ENCODE data around the gene ZFPM1. TPM values are rescaled to one million over a fixed set of nuclear protein-coding genes. Genes with fewer than 3 reads are reported as not detected.
"Not testable (repeated sequence)": the region's sequence is repeated elsewhere in the genome, so short reads cannot be mapped to it uniquely, and the experiment has no call there.

ZFPM1 gene
- total and polyA plus RNA-seq, 4 donors: 0.88 to 8.8 (median 3.0) TPM

- intact Hi-C loops (cut with DNase I); H3K9me3 ChIP-seq (ENCODE audit: control insufficient read depth, low read length); H3K27me3 ChIP-seq (ENCODE audit: control insufficient read depth in 1 of 2, insufficient read depth in 2 of 2, low read length in 1 of 2); DNase-seq; H3K4me1 ChIP-seq (ENCODE audit: control insufficient read depth in 1 of 2, insufficient read depth in 2 of 2, low read length in 2 of 2); H3K27ac ChIP-seq (ENCODE audit: low read depth in 1 of 2, low read length in 2 of 2); H3K36me3 ChIP-seq (ENCODE audit: control insufficient read depth in 1 of 2, insufficient read depth in 2 of 2, low read length in 1 of 2); H3K4me3 ChIP-seq (ENCODE audit: low read length in 2 of 2); ATAC-seq (ENCODE audit: low FRiP score): not testable (repeated sequence)
- 83 to 90% methylated on average over 7 of the region's 13 CpGs for WGBS, 2 donors
These were observed 17.3 kb downstream of the ZFPM1 start for GRCh38 chr16:88470396-88470680.

GRCh38 chr16:88470696-88471095, 17.6 kb downstream of the ZFPM1 start:
- DNase-seq; H3K27ac ChIP-seq (ENCODE audit: low read depth in 1 of 2, low read length in 2 of 2); H3K9me3 ChIP-seq (ENCODE audit: control insufficient read depth, low read length); H3K4me1 ChIP-seq (ENCODE audit: control insufficient read depth in 1 of 2, insufficient read depth in 2 of 2, low read length in 2 of 2); ATAC-seq (ENCODE audit: low FRiP score); H3K27me3 ChIP-seq (ENCODE audit: control insufficient read depth in 1 of 2, insufficient read depth in 2 of 2, low read length in 1 of 2); H3K4me3 ChIP-seq (ENCODE audit: low read length in 2 of 2); H3K36me3 ChIP-seq (ENCODE audit: control insufficient read depth in 1 of 2, insufficient read depth in 2 of 2, low read length in 1 of 2); intact Hi-C loops (cut with DNase I): not testable (repeated sequence)
- WGBS, 2 donors: 92 to 93% methylated on average over 20 to 24 of the region's 24 CpGs

- H3K9me3 ChIP-seq (ENCODE audit: control insufficient read depth, low read length): no peaks in the 10 kb centered on the region
- H3K27me3 ChIP-seq (ENCODE audit: control insufficient read depth in 1 of 2, insufficient read depth in 2 of 2, low read length in 1 of 2): no peaks in the 10 kb centered on the region
- 95 to 96% methylated on average over 17 of the region's 17 CpGs for WGBS, 2 donors
- intact Hi-C loops (cut with DNase I): no loop called here
- no peak overlapping the region for H3K27ac ChIP-seq (ENCODE audit: low read depth in 1 of 2, low read length in 2 of 2)
- no peak overlapping the region for H3K4me3 ChIP-seq (ENCODE audit: low read length in 2 of 2)
- H3K36me3 ChIP-seq (ENCODE audit: control insufficient read depth in 1 of 2, insufficient read depth in 2 of 2, low read length in 1 of 2): no peaks in the 10 kb centered on the region
- DNase-seq (no peak), ATAC-seq (ENCODE audit: low FRiP score) (no peak)
- no peaks in the 10 kb centered on the region for H3K4me1 ChIP-seq (ENCODE audit: control insufficient read depth in 1 of 2, insufficient read depth in 2 of 2, low read length in 2 of 2)
These were observed 18.0 kb downstream of the ZFPM1 start for GRCh38 chr16:88471115-88471514.

- Histone ChIP-seq H3K36me3 (ENCODE audit: control insufficient read depth in 1 of 2, insufficient read depth in 2 of 2, low read length in 1 of 2) (no peaks in the 10 kb centered on the region), H3K9me3 (ENCODE audit: control insufficient read depth, low read length) (no peaks in the 10 kb centered on the region), H3K27ac (ENCODE audit: low read depth in 1 of 2, low read length in 2 of 2) (no peak overlapping the region), H3K4me1 (ENCODE audit: control insufficient read depth in 1 of 2, insufficient read depth in 2 of 2, low read length in 2 of 2) (no peaks in the 10 kb centered on the region), H3K27me3 (ENCODE audit: control insufficient read depth in 1 of 2, insufficient read depth in 2 of 2, low read length in 1 of 2) (no peaks in the 10 kb centered on the region), H3K4me3 (ENCODE audit: low read length in 2 of 2) (no peak overlapping the region)
- intact Hi-C loops (cut with DNase I): no loop called here
- ATAC-seq (ENCODE audit: low FRiP score) (no peak), DNase-seq (no peak)
- WGBS, 2 donors: 92 to 93% methylated on average over 16 of the region's 16 CpGs
These were observed 18.5 kb downstream of the ZFPM1 start for GRCh38 chr16:88471575-88471974.

GRCh38 chr16:88472069-88472468, 19.0 kb downstream of the ZFPM1 start:
- Histone ChIP-seq H3K27ac (ENCODE audit: low read depth in 1 of 2, low read length in 2 of 2) (no peak overlapping the region), H3K9me3 (ENCODE audit: control insufficient read depth, low read length) (no peaks in the 10 kb centered on the region), H3K27me3 (ENCODE audit: control insufficient read depth in 1 of 2, insufficient read depth in 2 of 2, low read length in 1 of 2) (no peaks in the 10 kb centered on the region), H3K4me3 (ENCODE audit: low read length in 2 of 2) (no peak overlapping the region), H3K4me1 (ENCODE audit: control insufficient read depth in 1 of 2, insufficient read depth in 2 of 2, low read length in 2 of 2) (no peaks in the 10 kb centered on the region), H3K36me3 (ENCODE audit: control insufficient read depth in 1 of 2, insufficient read depth in 2 of 2, low read length in 1 of 2) (no peaks in the 10 kb centered on the region)
- 64 to 65% methylated on average over 11 to 12 of the region's 12 CpGs for WGBS, 2 donors
- intact Hi-C loops (cut with DNase I): no loop called here
- ATAC-seq (ENCODE audit: low FRiP score): no peak
- DNase-seq: no peak

GRCh38 chr16:88472637-88473205, 19.6 kb downstream of the ZFPM1 start:
- H3K4me3 ChIP-seq (ENCODE audit: low read length in 2 of 2): no peak overlapping the region
- H3K27me3 ChIP-seq (ENCODE audit: control insufficient read depth in 1 of 2, insufficient read depth in 2 of 2, low read length in 1 of 2): no peaks in the 10 kb centered on the region
- 66 to 79% methylated on average over 22 of the region's 22 CpGs for WGBS, 2 donors
- H3K4me1 ChIP-seq (ENCODE audit: control insufficient read depth in 1 of 2, insufficient read depth in 2 of 2, low read length in 2 of 2): no peaks in the 10 kb centered on the region
- intact Hi-C loops (cut with DNase I): no loop called here
- DNase-seq (no peak), ATAC-seq (ENCODE audit: low FRiP score) (peak; percentile 24)
- H3K9me3 ChIP-seq (ENCODE audit: control insufficient read depth, low read length): no peaks in the 10 kb centered on the region
- no peak overlapping the region for H3K27ac ChIP-seq (ENCODE audit: low read depth in 1 of 2, low read length in 2 of 2)
- H3K36me3 ChIP-seq (ENCODE audit: control insufficient read depth in 1 of 2, insufficient read depth in 2 of 2, low read length in 1 of 2): no peaks in the 10 kb centered on the region

- Histone ChIP-seq H3K9me3 (ENCODE audit: control insufficient read depth, low read length) (no peaks in the 10 kb centered on the region), H3K4me1 (ENCODE audit: control insufficient read depth in 1 of 2, insufficient read depth in 2 of 2, low read length in 2 of 2) (no peaks in the 10 kb centered on the region), H3K4me3 (ENCODE audit: low read length in 2 of 2) (no peak overlapping the region), H3K27me3 (ENCODE audit: control insufficient read depth in 1 of 2, insufficient read depth in 2 of 2, low read length in 1 of 2) (no peaks in the 10 kb centered on the region), H3K36me3 (ENCODE audit: control insufficient read depth in 1 of 2, insufficient read depth in 2 of 2, low read length in 1 of 2) (no peaks in the 10 kb centered on the region), H3K27ac (ENCODE audit: low read depth in 1 of 2, low read length in 2 of 2) (no peak overlapping the region)
- ATAC-seq (ENCODE audit: low FRiP score) (peak; percentile 49), DNase-seq (peak; percentile 81 to 87)
- WGBS, 2 donors: 41 to 46% methylated on average over 37 to 43 of the region's 43 CpGs
- intact Hi-C loops (cut with DNase I): no loop called here
These were observed 20.8 kb downstream of the ZFPM1 start for GRCh38 chr16:88473666-88474534.

GRCh38 chr16:88475037-88475436, 22.0 kb downstream of the ZFPM1 start:
- H3K27me3 ChIP-seq (ENCODE audit: control insufficient read depth in 1 of 2, insufficient read depth in 2 of 2, low read length in 1 of 2): no peaks in the 10 kb centered on the region
- H3K4me1 ChIP-seq (ENCODE audit: control insufficient read depth in 1 of 2, insufficient read depth in 2 of 2, low read length in 2 of 2): no peaks in the 10 kb centered on the region
- intact Hi-C loops (cut with DNase I): no loop called here
- ATAC-seq (ENCODE audit: low FRiP score): no peak
- WGBS, 2 donors: 92% methylated on average over 13 of the region's 13 CpGs
- H3K9me3 ChIP-seq (ENCODE audit: control insufficient read depth, low read length): no peaks in the 10 kb centered on the region
- no peak overlapping the region for H3K4me3 ChIP-seq (ENCODE audit: low read length in 2 of 2)
- DNase-seq: no peak
- H3K27ac ChIP-seq (ENCODE audit: low read depth in 1 of 2, low read length in 2 of 2): no peak overlapping the region
- H3K36me3 ChIP-seq (ENCODE audit: control insufficient read depth in 1 of 2, insufficient read depth in 2 of 2, low read length in 1 of 2): no peaks in the 10 kb centered on the region

GRCh38 chr16:88476203-88476602, 23.1 kb downstream of the ZFPM1 start:
- DNase-seq (no peak), ATAC-seq (ENCODE audit: low FRiP score) (no peak)
- no peaks in the 10 kb centered on the region for H3K36me3 ChIP-seq (ENCODE audit: control insufficient read depth in 1 of 2, insufficient read depth in 2 of 2, low read length in 1 of 2)
- no peaks in the 10 kb centered on the region for H3K27me3 ChIP-seq (ENCODE audit: control insufficient read depth in 1 of 2, insufficient read depth in 2 of 2, low read length in 1 of 2)
- intact Hi-C loops (cut with DNase I): no loop called here
- 76 to 79% methylated on average over 13 to 14 of the region's 14 CpGs for WGBS, 2 donors
- no peak overlapping the region for H3K4me3 ChIP-seq (ENCODE audit: low read length in 2 of 2)
- H3K4me1 ChIP-seq (ENCODE audit: control insufficient read depth in 1 of 2, insufficient read depth in 2 of 2, low read length in 2 of 2): no peaks in the 10 kb centered on the region
- H3K9me3 ChIP-seq (ENCODE audit: control insufficient read depth, low read length): no peaks in the 10 kb centered on the region
- H3K27ac ChIP-seq (ENCODE audit: low read depth in 1 of 2, low read length in 2 of 2): no peak overlapping the region
